GM12878 (cell line): ENCODE measurements around the gene ADAM15. TPM values are rescaled to one million over a fixed set of nuclear protein-coding genes. Genes with fewer than 3 reads are reported as not detected.

Experiments used
- ATAC-seq: fragments of 200-7000 bp; cut with Tn5 transposase; 3 replicates; pipeline ENCODE4 v1.9.1; 2020; ENCODE audit warnings: mild to moderate bottlenecking, moderate library complexity
- BruUV-seq: library from RNA; stranded (reverse); fragments of 400-500 nt; replicated peaks from 2 replicates; lab custom pipeline; 2021; lab: Mats Ljungman, UMichigan
- CTCF ChIA-PET: fragments of 300-600 bp; sonication (Branson Sonifier 250); formaldehyde crosslinking; extraction: SDS; loops from one replicate; lab custom pipeline; 2021; ENCODE audit warnings: inconsistent platforms; lab: Yijun Ruan, JAX
- POLR2A ChIA-PET: fragments of 350-600 bp; formaldehyde crosslinking; extraction: SDS; loops from one replicate; lab custom pipeline; 2021; ENCODE audit warnings: inconsistent platforms; lab: Charles Lee
- RAD21 ChIA-PET: fragments of 300-600 bp; sonication (Branson Sonifier 250); formaldehyde crosslinking; loops from one replicate; lab custom pipeline; 2023; ENCODE audit warnings: antibody characterized with exemption; ENCODE audit not compliant: unreplicated experiment; lab: Charles Lee
- SMC1A ChIA-PET: fragments of 300-600 bp; sonication (Branson Sonifier 250); formaldehyde crosslinking; loops from one replicate; lab custom pipeline; 2023; ENCODE audit not compliant: unreplicated experiment, uncharacterized antibody; lab: Charles Lee
- DNase-seq: peaks from one replicate; pipeline ENCODE4 v3.0.0-alpha.2; 2011; ENCODE audit warnings: low read depth, low spot score
- FAIRE-seq: peaks from 3 replicates; lab custom pipeline; 2011; peaks lifted over from hg19 to GRCh38; lab: Jason Lieb, UNC
- H2AFZ ChIP-seq: 2 replicates; pipeline ENCODE4 v1.6.0; 2011; ENCODE audit warnings: low read depth, low read length, control low read depth; ENCODE audit not compliant: control insufficient read depth
- H3K27ac ChIP-seq: 2 replicates; pipeline ENCODE4 v1.5.1; 2011; ENCODE audit warnings: control low read depth; ENCODE audit not compliant: control insufficient read depth, insufficient read depth
- H3K27me3 ChIP-seq, 2 experiments: replicated peaks in 1 of 2; 2 replicates each; pipeline versions ENCODE4 v1.6.0 to v1.6.1; 2011; ENCODE audit warnings: low read length in 1 of 2; ENCODE audit not compliant: control insufficient read depth in 2 of 2, insufficient read depth in 2 of 2
- H3K36me3 ChIP-seq, 2 experiments: 2 replicates each; pipeline ENCODE4 v1.5.1; 2011; ENCODE audit warnings: low read length in 1 of 2; ENCODE audit not compliant: control insufficient read depth in 2 of 2, insufficient read depth in 2 of 2
- H3K4me1 ChIP-seq: 2 replicates; pipeline ENCODE4 v1.6.1; 2011; ENCODE audit warnings: mild to moderate bottlenecking, low read length, moderate library complexity, mixed read lengths; ENCODE audit not compliant: control insufficient read depth, insufficient read depth
- H3K4me2 ChIP-seq: 2 replicates; pipeline ENCODE4 v1.6.0; 2011; ENCODE audit warnings: control low read depth; ENCODE audit not compliant: control insufficient read depth, insufficient read depth
- H3K4me3 ChIP-seq: fragments of 200-600 bp; sonication (generic); 2 replicates; pipeline ENCODE4 v1.5.1; 2016
- H3K79me2 ChIP-seq: 2 replicates; pipeline ENCODE4 v1.6.0; 2011; ENCODE audit warnings: low read length; ENCODE audit not compliant: control insufficient read depth, insufficient read depth
- H3K9ac ChIP-seq: 2 replicates; pipeline ENCODE4 v1.8.0; 2011; ENCODE audit warnings: low read length, control low read depth, mixed read lengths; ENCODE audit not compliant: control insufficient read depth, insufficient read depth
- H3K9me3 ChIP-seq: replicated peaks from 3 replicates; pipeline ENCODE4 v1.5.1; 2011; ENCODE audit warnings: mild to moderate bottlenecking, low read length; ENCODE audit not compliant: control insufficient read depth, insufficient read depth
- H4K20me1 ChIP-seq: 2 replicates; pipeline ENCODE4 v1.6.0; 2011; ENCODE audit not compliant: control insufficient read depth, insufficient read depth
- CTCF ChIP-seq, 3 experiments: IDR thresholded peaks in 2 of 3; conservative IDR thresholded peaks in 1 of 3; 2 replicates each; pipeline ENCODE4 v1.5.1; 2011; ENCODE audit warnings: low read depth in 3 of 3, low read length in 3 of 3, mild to moderate bottlenecking in 3 of 3, control low read depth in 2 of 3, moderate library complexity in 2 of 3, inconsistent platforms in 1 of 3, mixed read lengths in 1 of 3; ENCODE audit not compliant: control insufficient read depth in 2 of 3, insufficient read depth in 1 of 3; ENCODE audit errors: extremely low read depth in 1 of 3
- FOS ChIP-seq: IDR thresholded peaks from 3 replicates; pipeline ENCODE4 v1.6.1; 2011; ENCODE audit warnings: borderline replicate concordance; ENCODE audit not compliant: insufficient read length; ENCODE audit errors: extremely low read depth
- MTA3 ChIP-seq: IDR thresholded peaks from 2 replicates; pipeline ENCODE4 v1.6.1; 2012; ENCODE audit warnings: low read length, inconsistent platforms, borderline replicate concordance
- MXI1 ChIP-seq: fragments of 150-350 bp; IDR thresholded peaks from 2 replicates; pipeline ENCODE4 v1.6.1; 2011; ENCODE audit warnings: low read depth, mild to moderate bottlenecking, inconsistent platforms, low read length, improper control_type of control experiment
- PRDM15 ChIP-seq: fragments of 450-650 bp; formaldehyde crosslinking; IDR thresholded peaks from 2 replicates; pipeline ENCODE4 v1.4.0; 2020; ENCODE audit warnings: mild to moderate bottlenecking, moderate library complexity
- WGBS: methylation state at CpG from one replicate; pipeline ENCODE4 v1.1.6; 2016; ENCODE audit warnings: low lambda C conversion rate; ENCODE audit not compliant: insufficient replicate concordance, insufficient coverage; ENCODE audit errors: missing lambda C conversion rate; 5-methylcytosine and 5-hydroxymethylcytosine counted together
- in situ Hi-C: fragments of 300-500 bp; cut with MboI; formaldehyde crosslinking; loops from 9 replicates; pipeline ENCODE4 v1.14.3; 2018; ENCODE audit warnings: mixed read lengths
- intact Hi-C: fragments of 100-400 bp; cut with micrococcal nuclease; formaldehyde crosslinking; loops from one replicate; pipeline ENCODE4 v1.14.2; 2022; ENCODE audit not compliant: unreplicated experiment
- polyA plus RNA-seq, 11 experiments: library from polyadenylated mRNA; depleted of rRNA in 4 of 11; unstranded in 6 of 11; stranded (reverse) in 5 of 11; fragments of >200 nt; fragmentation: Nextera tagmentation in 4 of 11; fragmentation: Illumina TruSeq in 1 of 11; extraction: Ambion mirVana in 4 of 11; extraction: Trizol in 1 of 11; gene quantifications; 1 replicate in 1 of 11; 2 replicates in 10 of 11; pipeline versions ENCODE4 v1.2.1 to v1.2.3, GENCODE V29; 2011 to 2016; ENCODE audit warnings: inconsistent platforms in 2 of 11, missing spikeins in 2 of 11, low read depth in 1 of 11
- total RNA-seq, 4 experiments: library from RNA; depleted of rRNA in 3 of 4; stranded (reverse); fragments of >200 nt in 3 of 4; fragmentation: Illumina TruSeq in 1 of 4; extraction: Trizol in 1 of 4; gene quantifications; 2 replicates each; pipeline versions ENCODE4 v1.2.1 to v1.2.3, GENCODE V29; 2013 to 2021

Gene ADAM15
- total and polyA plus RNA-seq, 10 of the 15 experiments (the other 5 are each of a cell fraction or from before 2014, with no cell fraction given) = 0.29 to 38.8 (median 14.7) TPM

DNA sequence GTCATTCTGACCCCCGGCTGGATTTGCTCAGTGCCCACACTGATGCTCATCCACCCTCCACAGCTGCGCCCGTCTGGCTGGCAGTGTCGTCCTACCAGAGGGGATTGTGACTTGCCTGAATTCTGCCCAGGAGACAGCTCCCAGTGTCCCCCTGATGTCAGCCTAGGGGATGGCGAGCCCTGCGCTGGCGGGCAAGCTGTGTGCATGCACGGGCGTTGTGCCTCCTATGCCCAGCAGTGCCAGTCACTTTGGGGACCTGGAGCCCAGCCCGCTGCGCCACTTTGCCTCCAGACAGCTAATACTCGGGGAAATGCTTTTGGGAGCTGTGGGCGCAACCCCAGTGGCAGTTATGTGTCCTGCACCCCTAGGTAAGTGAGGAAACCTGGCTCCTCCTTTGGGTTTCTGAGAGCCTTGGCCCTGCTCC is 6.7 kb downstream of the ADAM15 start:
- Histone ChIP-seq H3K4me2 (no peak overlapping the region), H4K20me1 (no peaks in the 10 kb centered on the region), H3K27me3 (no peaks in the 10 kb centered on the region), H3K9me3 (no peaks in the 10 kb centered on the region), H3K36me3 (no peaks in the 10 kb centered on the region), H3K4me1 (peaks cover 11% of the 10 kb centered on the region), H3K79me2 (no peaks in the 10 kb centered on the region), H3K27ac (no peak overlapping the region), H3K4me3 (no peak overlapping the region), H2AFZ (no peak overlapping the region), H3K9ac (no peak overlapping the region)
- WGBS = 92% methylated on average over 13 of the region's 13 CpGs
- ChIA-PET RAD21 (interaction anchor here (3.0 kb wide), 1 partner anchor 13 kb away, joined by 14 read pairs; no protein-coding TSS in a partner anchor), CTCF (interaction anchor here (0.6 to 15.5 kb wide), 6 partner anchors 12 to 376 kb away, joined by 3 to 195 read pairs (median 4); no protein-coding TSS in a partner anchor), SMC1A (no interaction called here), POLR2A (interaction anchor here (0.5 kb wide), 1 partner anchor 272 kb away, joined by 4 read pairs; no protein-coding TSS in a partner anchor)
- DNase-seq = no peak
- BruUV-seq = no TSS peak
- TF ChIP-seq CTCF (IDR thresholded peaks at IDR 0.05 in 2 of 3, conservative IDR thresholded peaks at IDR 0.05 in 1 of 3; ENCODE audit: control insufficient read depth in 2 of 3, extremely low read depth in 1 of 3, insufficient read depth in 1 of 3, low read depth in 3 of 3, low read length in 3 of 3) (0 out of 6 replicates have a peak, but pooled peaks of 1 of the 3 experiments have one; percentile 11), MXI1 (no peak)
- ATAC-seq = no peak
- intact Hi-C loops = no loop called here
- no peak for FAIRE-seq
- in situ Hi-C loops = no loop called here

- H3K79me2 ChIP-seq = no peaks in the 10 kb centered on the region
- TF ChIP-seq PRDM15 (no peak), MTA3 (no peak), FOS (no peak)
- TF ChIP-seq, all 136 proteins: peak for 0
- H3K4me2 ChIP-seq = no peak overlapping the region
- intact Hi-C loops (loop anchor here (1.0 to 5.0 kb wide), 6 partner anchors 15 to 502 kb away; partner anchors contain the start of genes CKS1B, SHC1 and UBE2Q1), in situ Hi-C loops (loop anchor here (5.0 kb wide), 1 partner anchor 498 kb away; no protein-coding TSS in a partner anchor)
- CTCF ChIA-PET = interaction anchor here (0.9 to 15.5 kb wide), 15 partner anchors 9 to 501 kb away, joined by 3 to 195 read pairs (median 6); partner anchors contain the start of genes ADAM15 and KCNN3
- no peak overlapping the region for H3K9ac ChIP-seq
- H4K20me1 ChIP-seq = no peaks in the 10 kb centered on the region
- no peak overlapping the region for H3K4me3 ChIP-seq
- SMC1A ChIA-PET = interaction anchor here (0.6 to 3.5 kb wide), 10 partner anchors 9 to 501 kb away, joined by 3 to 15 read pairs (median 3); partner anchors contain the start of genes ADAM15, FLAD1 and PBXIP1
- DNase-seq (no peak), FAIRE-seq (no peak), ATAC-seq (no peak)
- BruUV-seq = no TSS peak
- no peaks in the 10 kb centered on the region for H3K9me3 ChIP-seq
- peaks cover 16% of the 10 kb centered on the region for H3K4me1 ChIP-seq
- no peaks in the 10 kb centered on the region for H3K27me3 ChIP-seq
- RAD21 ChIA-PET = interaction anchor here (0.8 to 2.7 kb wide), 7 partner anchors 9 to 580 kb away, joined by 3 to 22 read pairs (median 10); partner anchors contain the start of gene ADAM15
- WGBS = 64% methylated on average over 8 of the region's 8 CpGs
- POLR2A ChIA-PET = interaction anchor here (1.3 kb wide), 1 partner anchor 124 kb away, joined by 3 read pairs; the partner anchor contains the start of gene PMVK
- no peaks in the 10 kb centered on the region for H3K36me3 ChIP-seq
- H2AFZ ChIP-seq = no peak overlapping the region
- H3K27ac ChIP-seq = no peak overlapping the region
These were observed 9.6 kb downstream of the ADAM15 start for GRCh38 chr1:155060736-155061135.
